ENCODE results near the gene ATAD3B.
"Not testable (repeated sequence)": the region's sequence is repeated elsewhere in the genome, so short reads cannot be mapped to it uniquely, and the experiment has no call there.

ATAD3B gene

DNA sequence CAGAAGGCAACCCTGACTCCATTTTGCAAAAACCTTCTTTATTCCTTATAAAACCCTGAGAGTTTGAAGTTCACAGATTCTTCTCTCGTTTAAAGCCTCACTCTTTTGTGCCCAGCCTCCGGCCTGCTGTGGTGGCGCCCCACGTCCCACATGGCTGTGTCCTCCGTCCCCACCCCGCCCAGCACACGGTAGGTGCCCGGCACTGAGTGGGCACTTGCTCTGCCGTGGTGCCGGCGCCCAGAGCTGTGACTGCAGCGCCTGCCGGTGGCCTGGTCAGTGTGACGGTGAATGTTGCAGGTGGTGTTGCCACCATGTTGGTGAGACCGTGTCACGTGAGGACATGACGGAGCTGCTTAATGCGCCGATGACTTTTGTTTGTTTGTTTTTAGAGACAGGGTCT is 49.8 kb downstream of the ATAD3B start:
- TF ChIP-seq JUND (IDR thresholded peaks at IDR 0.05; ENCODE audit: low read depth): no peak
- no peak for DNase-seq (ENCODE audit: low read depth in 1 of 2, low spot score in 1 of 2)
- in situ Hi-C loops (cut with HindIII; ENCODE audit: low pct_unique_long_range_greater_than_20kb, low sequenced_read_pairs): no loop called here

DNA sequence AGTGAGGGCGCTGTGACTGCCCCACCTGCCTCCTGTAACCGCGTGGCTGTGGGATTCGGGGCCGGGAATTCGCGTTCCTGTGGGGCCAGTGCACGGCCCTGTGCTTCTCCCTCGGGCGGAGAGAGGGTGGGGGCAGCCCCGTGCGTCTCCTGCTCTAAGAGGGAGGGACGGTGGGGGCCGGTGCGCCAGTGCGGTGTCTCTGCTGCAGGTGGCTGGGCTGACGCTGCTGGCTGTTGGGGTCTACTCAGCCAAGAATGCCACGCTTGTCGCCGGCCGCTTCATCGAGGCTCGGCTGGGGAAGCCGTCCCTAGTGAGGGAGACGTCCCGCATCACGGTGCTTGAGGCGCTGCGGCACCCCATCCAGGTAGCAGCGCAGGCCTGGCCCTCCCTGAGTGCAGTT is 51.0 kb downstream of the ATAD3B start:
- DNase-seq (ENCODE audit: low read depth in 1 of 2, low spot score in 1 of 2); in situ Hi-C loops (cut with HindIII; ENCODE audit: low pct_unique_long_range_greater_than_20kb, low sequenced_read_pairs): not testable (repeated sequence)

DNA sequence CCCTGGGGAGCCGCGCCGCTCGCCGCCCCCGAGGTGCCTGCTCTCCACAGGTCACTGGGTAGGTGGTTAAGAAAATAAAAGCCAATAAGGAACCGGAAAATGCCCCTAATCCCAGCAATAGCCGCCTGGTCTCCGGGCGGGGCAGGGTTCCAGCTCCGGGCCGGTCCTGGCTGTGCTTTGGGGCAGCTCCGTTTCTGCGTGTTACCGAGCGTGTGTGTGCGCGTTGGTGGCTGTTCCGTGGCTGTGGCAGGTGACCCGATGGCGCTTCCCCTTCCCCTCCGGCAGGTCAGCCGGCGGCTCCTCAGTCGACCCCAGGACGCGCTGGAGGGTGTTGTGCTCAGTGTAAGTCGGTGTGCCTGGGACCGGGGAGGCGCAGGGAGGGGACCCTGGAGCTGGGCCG is 51.7 kb downstream of the ATAD3B start:
- DNase-seq (ENCODE audit: low read depth in 1 of 2, low spot score in 1 of 2); in situ Hi-C loops (cut with HindIII; ENCODE audit: low pct_unique_long_range_greater_than_20kb, low sequenced_read_pairs): not testable (repeated sequence)

DNA sequence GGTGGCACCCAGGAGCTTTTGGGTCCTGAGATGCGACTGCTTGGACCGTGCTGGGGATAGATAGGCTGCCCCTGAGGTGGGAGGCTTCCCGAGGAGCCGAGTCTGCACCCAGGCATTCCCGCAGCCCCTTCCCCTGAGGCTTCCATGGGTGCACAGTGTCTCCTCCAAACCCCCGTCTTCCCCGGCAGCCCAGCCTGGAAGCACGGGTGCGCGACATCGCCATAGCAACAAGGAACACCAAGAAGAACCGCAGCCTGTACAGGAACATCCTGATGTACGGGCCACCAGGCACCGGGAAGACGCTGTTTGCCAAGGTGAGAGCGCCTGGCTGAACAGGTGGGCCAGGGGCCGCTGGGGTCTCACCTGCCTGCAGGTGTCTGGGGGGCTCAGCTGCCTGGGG is 52.1 kb downstream of the ATAD3B start:
- in situ Hi-C loops (cut with HindIII; ENCODE audit: low pct_unique_long_range_greater_than_20kb, low sequenced_read_pairs); DNase-seq (ENCODE audit: low read depth in 1 of 2, low spot score in 1 of 2): not testable (repeated sequence)

DNA sequence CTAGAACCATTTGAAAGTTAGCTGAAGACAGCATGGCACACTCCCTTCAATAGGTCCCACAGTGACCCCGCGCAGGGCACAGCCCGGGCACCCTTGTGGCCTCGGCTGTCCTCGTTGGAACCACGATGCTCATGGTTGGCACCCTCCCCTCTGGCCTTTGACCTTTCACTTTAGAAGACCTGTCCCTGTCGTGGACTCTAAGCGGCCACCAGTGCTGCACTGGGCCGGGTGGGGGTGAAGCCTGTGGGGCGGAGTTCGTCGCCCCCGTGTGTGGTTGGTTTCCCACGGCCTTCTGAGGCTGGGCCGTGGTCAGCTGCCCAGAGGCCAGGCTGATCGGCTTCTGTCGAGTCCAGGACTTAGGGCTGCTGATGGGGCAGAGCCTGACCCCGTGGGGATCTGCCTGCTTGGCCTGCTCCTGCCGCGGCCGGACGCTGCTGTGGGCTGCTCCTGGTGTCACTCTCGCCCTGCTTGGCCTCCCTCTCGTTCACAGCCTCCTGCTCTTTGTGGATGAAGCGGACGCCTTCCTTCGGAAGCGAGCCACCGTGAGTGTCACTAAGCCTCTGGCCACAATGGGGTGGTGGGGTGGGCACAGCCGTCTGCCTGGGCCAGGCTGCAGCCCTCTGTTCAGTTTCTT is 53.3 kb downstream of the ATAD3B start:
- DNase-seq (ENCODE audit: low read depth in 1 of 2, low spot score in 1 of 2); in situ Hi-C loops (cut with HindIII; ENCODE audit: low pct_unique_long_range_greater_than_20kb, low sequenced_read_pairs): not testable (repeated sequence)

DNA sequence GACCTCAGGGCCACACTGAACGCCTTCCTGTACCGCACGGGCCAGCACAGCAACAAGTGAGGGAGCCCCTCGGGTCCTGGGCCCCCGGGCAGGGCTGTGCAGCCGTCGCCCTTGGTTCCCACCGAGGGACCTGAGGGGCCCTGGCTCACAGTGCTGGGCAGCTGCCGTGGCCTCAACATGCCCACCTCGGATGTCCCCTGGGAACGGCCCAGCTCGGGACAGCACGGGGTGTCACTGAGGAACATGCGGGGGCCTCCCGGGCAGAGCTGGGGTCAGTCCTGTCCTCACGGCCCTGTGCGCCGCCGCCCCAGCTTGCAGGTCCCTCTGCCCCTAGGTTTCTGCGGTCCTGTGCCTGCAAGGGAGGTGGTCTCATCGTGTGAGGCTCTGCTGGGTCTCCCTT is 54.9 kb downstream of the ATAD3B start:
- DNase-seq (ENCODE audit: low read depth in 1 of 2, low spot score in 1 of 2); in situ Hi-C loops (cut with HindIII; ENCODE audit: low pct_unique_long_range_greater_than_20kb, low sequenced_read_pairs): not testable (repeated sequence)

DNA sequence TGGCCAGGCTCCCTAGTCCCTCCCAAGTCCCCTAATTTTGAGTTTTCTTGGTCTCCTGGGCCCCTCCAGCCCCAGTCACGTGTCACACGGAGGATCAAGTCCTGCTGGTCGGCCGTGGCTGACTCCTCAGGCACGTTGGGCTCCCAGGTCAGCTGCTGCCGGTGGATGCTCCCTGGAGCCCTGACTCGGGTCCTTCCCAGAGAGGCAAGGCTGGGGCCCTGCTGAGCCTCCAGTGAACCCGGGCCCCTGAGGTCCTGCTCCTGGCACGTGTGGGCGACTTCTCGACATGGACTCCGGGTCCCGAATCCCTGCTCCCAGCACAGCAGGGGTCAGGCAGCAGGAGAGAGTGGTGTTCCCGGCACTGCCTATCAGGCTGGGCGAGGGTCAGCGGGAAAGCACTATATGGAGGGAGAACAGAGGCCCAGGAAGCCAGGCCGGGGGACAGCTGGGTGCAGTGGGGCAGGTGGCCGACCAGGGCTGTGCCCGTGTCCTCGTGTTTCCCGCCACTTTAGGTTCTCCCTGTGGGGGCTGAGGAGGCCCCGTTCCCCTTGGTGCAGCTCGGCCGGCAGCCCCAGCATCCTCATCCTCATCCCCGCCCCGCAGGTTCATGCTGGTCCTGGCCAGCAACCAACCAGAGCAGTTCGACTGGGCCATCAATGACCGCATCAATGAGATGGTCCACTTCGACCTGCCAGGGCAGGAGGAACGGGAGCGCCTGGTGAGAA is 55.7 kb downstream of the ATAD3B start:
- in situ Hi-C loops (cut with HindIII; ENCODE audit: low pct_unique_long_range_greater_than_20kb, low sequenced_read_pairs): no loop called here
- no peak for DNase-seq (ENCODE audit: low read depth in 1 of 2, low spot score in 1 of 2)
- no peak for TF ChIP-seq JUND (IDR thresholded peaks at IDR 0.05; ENCODE audit: low read depth)

DNA sequence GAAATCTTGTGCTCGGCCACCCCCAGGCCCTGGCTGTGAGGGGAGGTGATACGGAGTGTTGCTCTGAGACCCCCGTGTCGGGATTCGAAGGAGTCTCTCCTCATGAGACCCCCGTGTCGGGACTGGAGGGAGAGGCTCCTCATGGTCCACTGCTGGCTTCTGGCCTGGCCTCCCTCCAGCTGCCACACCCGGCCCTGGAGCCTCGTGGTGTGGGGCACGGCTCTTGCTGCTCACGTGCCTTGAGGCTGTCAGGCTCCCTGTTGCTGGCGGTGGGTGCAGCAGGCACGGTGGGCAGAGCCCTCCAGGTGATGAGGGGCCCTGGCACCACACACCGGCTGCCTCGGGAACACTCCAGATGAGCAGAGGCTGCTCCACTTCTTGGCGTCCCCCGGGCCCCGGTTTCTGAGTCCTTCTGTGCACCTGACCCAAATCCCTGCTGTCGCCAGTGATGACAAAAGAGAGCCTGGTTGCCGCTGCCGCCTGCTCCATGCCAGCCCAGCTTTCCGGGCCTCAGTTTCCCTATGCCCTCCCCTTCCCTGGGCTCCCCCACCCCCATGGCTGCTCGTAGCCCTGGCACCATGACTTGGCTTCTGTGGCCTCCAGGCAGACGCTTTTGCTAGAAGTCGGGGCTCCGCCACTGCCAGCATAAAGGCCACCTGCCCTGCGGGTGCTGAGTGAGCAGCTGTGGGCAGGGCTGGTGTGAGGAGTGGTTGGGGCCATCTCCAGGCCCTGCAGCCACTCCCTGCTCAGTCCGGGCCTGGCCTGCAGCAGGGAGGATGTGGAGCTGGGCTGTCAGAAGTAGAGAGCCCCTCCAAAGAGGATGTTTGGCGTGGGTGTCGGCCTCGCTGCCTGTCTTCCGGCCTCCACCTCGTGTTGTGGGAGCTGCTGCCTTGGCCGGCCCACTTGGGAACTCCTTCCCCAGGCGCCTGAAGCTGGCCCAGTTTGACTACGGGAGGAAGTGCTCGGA is 57.0 kb downstream of the ATAD3B start:
- no peak for TF ChIP-seq JUND (IDR thresholded peaks at IDR 0.05; ENCODE audit: low read depth)
- in situ Hi-C loops (cut with HindIII; ENCODE audit: low pct_unique_long_range_greater_than_20kb, low sequenced_read_pairs): no loop called here
- DNase-seq (ENCODE audit: low read depth in 1 of 2, low spot score in 1 of 2): no peak

DNA sequence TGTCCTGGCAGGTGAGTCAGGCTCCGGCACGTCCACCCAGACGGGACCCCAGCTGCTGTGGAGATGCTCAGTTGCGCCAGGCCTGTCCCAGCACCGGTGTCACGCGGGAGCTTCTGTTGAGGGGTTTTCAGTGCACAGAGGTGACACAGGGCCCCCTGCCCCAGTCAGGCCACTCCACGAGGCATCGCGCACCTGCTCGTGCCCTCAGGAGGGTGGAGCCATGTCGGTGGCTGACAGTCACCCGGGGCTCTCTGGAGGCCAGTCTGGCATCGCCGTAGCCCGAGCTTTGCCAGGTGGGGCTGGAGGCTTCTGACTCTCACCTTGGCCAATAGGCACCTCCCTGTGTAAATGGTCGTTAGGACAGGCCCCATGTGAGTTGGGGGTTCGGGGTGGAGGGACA is 57.8 kb downstream of the ATAD3B start:
- TF ChIP-seq JUND (IDR thresholded peaks at IDR 0.05; ENCODE audit: low read depth): no peak
- DNase-seq (ENCODE audit: low read depth in 1 of 2, low spot score in 1 of 2): no peak
- in situ Hi-C loops (cut with HindIII; ENCODE audit: low pct_unique_long_range_greater_than_20kb, low sequenced_read_pairs): no loop called here

DNA sequence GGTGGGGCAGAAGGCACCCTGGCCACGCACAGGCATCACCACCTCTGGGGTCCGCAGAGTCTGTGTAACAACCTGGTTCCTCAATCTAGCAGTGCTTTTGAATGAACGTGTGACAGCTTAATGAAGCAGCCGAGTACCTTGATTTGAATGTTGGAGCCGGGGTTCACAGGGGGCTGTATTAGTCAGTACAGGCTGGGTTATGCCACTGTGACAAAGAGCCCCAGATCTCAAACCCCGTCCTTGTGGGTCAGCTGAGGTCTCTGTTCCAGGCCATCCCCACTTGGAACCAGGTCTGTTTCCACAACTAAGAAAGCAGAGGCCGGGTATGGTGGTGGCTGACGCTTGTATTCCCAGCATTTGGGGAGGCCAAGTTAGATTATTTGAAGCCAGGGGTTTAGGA is 58.4 kb downstream of the ATAD3B start:
- in situ Hi-C loops (cut with HindIII; ENCODE audit: low pct_unique_long_range_greater_than_20kb, low sequenced_read_pairs): no loop called here

DNA sequence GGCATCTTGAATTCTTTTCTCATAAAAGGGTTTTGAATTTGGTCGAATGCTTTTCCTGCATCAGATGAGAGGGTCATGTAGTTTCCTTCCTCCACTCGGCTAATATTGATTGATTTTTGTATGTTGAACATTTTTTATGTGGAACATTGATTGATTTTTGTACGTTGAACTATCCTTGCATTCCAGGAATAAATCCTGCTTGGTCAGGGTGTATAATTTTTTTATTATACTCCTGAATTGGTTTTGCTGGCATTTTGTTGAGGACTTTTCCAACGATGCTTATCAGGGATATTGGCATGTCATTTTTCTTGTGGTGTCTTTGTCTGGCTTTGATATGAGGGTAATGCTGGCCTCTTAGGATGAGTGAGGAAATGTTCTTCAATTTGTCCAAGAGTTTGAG is 60.4 kb downstream of the ATAD3B start:
- DNase-seq (ENCODE audit: low read depth in 1 of 2, low spot score in 1 of 2): no peak
- in situ Hi-C loops (cut with HindIII; ENCODE audit: low pct_unique_long_range_greater_than_20kb, low sequenced_read_pairs): no loop called here
- no peak for TF ChIP-seq JUND (IDR thresholded peaks at IDR 0.05; ENCODE audit: low read depth)

More for the DNA sequence above, 58.4 kb downstream of the ATAD3B start:
- DNase-seq (ENCODE audit: low read depth in 1 of 2, low spot score in 1 of 2): no peak
- TF ChIP-seq JUND (IDR thresholded peaks at IDR 0.05; ENCODE audit: low read depth): no peak

DNA sequence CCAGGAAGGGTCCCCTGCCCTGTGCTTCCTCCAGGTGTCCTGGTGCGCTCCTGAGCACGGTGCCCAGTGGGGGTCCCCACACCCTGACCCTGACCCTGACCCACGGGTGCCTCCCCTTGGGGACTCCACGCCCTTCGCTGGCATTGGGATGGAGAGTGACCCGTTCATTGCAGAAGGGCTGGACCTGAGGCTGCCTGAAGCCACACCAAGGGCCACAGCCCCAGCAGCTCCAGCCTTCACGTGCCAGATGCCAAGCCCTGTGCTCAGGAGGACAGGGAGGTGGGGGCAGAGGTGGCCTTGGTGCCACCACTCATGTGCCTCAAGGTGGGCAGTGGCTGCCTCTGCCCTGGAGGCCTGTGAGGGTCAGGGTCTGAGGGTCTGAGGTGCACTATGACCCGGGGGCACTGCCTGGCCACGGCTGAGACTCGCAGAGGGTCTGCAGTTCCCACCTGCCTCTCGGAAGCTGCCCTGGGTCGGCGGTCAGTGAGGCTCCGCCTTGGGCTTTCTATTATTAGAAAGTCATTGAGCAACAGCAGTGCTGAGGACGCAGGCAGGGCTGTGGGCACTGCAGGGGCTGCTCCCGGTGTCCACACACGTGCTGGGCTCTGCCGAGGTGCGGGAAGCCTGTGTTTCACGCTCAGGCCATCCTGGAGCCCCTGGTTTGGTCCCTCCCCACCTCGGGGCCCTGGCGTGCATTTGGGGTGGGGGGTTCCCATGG is 61.8 kb downstream of the ATAD3B start:
- DNase-seq (ENCODE audit: low read depth in 1 of 2, low spot score in 1 of 2); in situ Hi-C loops (cut with HindIII; ENCODE audit: low pct_unique_long_range_greater_than_20kb, low sequenced_read_pairs): not testable (repeated sequence)

DNA sequence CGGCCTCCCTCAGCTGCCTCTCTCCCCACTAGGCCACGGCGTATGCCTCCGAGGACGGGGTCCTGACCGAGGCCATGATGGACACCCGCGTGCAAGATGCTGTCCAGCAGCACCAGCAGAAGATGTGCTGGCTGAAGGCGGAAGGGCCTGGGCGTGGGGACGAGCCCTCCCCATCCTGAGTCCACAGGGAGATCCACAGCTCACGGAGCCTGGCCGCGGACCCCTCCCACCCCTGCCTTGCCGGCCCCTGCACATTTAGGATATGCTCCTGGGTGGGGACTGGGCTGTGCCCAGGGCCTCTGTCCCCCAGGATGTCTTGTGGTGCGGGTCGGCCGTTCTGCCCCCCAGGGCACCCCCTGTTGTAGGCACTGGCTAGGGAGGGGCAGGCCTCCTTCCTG is 62.3 kb downstream of the ATAD3B start:
- in situ Hi-C loops (cut with HindIII; ENCODE audit: low pct_unique_long_range_greater_than_20kb, low sequenced_read_pairs): not testable (repeated sequence)

More for the DNA sequence above, 62.3 kb downstream of the ATAD3B start:
- not testable (repeated sequence) for DNase-seq (ENCODE audit: low read depth in 1 of 2, low spot score in 1 of 2)

Measured in T47D (cell line).